Naive B cell (primary cell): ENCODE measurements around the gene TRAF3IP3. TPM values are rescaled to one million over a fixed set of nuclear protein-coding genes. Genes with fewer than 3 reads are reported as not detected.
A peak's percentile ranks its signal among the peaks of the same experiment; 100 is the strongest.

Source experiments
- ATAC-seq, 2 donors: fragments of 150-1000 bp; cut with Tn5 transposase; 2 replicates each; pipeline ENCODE4 v1.10.0; 2021; ENCODE audit warnings: low read depth in 2 of 2, mild to moderate bottlenecking in 2 of 2, moderate library complexity in 2 of 2
- DNase-seq: peaks from one replicate; pipeline ENCODE4 v3.0.0; 2022
- H3K27ac Mint-ChIP-seq, 6 donors: one replicate each; pipeline ENCODE4 v1.8.0; 2020 to 2022; ENCODE audit warnings: mild to moderate bottlenecking in 6 of 6, mixed read lengths in 6 of 6, moderate library complexity in 5 of 6, inconsistent platforms in 2 of 6
- H3K27me3 Mint-ChIP-seq, 3 donors: one replicate each; pipeline ENCODE4 v1.8.0; 2021 to 2022; ENCODE audit warnings: mixed read lengths in 3 of 3, mild to moderate bottlenecking in 1 of 3
- H3K36me3 Mint-ChIP-seq, 2 donors: one replicate each; pipeline ENCODE4 v1.8.0; 2020 to 2022; ENCODE audit warnings: mixed read lengths in 2 of 2, inconsistent platforms in 1 of 2, mild to moderate bottlenecking in 1 of 2
- H3K4me1 Mint-ChIP-seq, 3 donors: one replicate each; pipeline ENCODE4 v1.8.0; 2020 to 2022; ENCODE audit warnings: mixed read lengths in 3 of 3, inconsistent platforms in 1 of 3, mild to moderate bottlenecking in 1 of 3, moderate library complexity in 1 of 3
- H3K4me3 Mint-ChIP-seq, 8 donors: one replicate each; pipeline ENCODE4 v1.8.0; 2020 to 2022; ENCODE audit warnings: mild to moderate bottlenecking in 8 of 8, mixed read lengths in 8 of 8, moderate library complexity in 8 of 8, inconsistent platforms in 2 of 8
- H3K9me3 Mint-ChIP-seq, 7 donors: one replicate each; pipeline ENCODE4 v1.8.0; 2020 to 2022; ENCODE audit warnings: mixed read lengths in 7 of 7, mild to moderate bottlenecking in 5 of 7, inconsistent platforms in 2 of 7, moderate library complexity in 1 of 7
- polyA plus RNA-seq, 6 donors: library from polyadenylated mRNA; unstranded; fragments of 300-500 nt; fragmentation: Illumina TruSeq; gene quantifications; one replicate each; pipeline ENCODE4 v1.2.3, GENCODE V29; 2021; ENCODE audit warnings: low read depth in 6 of 6

The TRAF3IP3 gene
- polyA plus RNA-seq, 6 donors from 2014 or later, result 161 to 281 (median 243) TPM

DNA sequence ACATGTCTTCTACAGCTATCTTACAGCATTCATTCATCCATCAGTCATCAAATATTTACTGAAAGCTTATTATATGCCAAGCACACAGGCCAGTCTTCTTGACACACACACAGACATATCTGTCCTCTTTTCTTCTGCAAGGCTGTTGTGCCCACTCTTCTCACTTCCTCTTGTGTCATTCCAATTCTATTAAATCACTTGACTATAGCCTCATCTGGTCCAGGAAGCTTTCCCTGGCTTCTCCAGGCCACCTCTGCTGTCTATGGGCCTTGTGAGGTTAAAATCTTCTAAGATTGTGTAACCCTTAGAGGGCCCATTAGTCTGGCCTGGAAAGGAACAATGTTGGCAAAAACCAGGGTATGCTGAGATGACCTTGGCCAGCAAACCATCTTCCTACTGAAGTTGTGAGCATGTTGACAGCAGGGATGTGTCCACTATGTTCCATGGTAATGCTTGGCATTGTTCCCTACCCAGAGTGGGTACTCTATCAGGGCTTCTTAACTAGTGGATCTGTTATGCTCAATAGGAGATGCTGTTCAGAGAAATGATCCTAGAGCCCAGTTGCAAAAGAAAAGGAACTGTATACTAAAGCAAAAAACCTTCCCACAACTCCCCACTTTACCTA lies 5.3 kb downstream of the TRAF3IP3 start:
- H3K36me3 Mint-ChIP-seq, result peaks cover 23 to 68% of the 10 kb centered on the region in 2 donors
- H3K4me1 Mint-ChIP-seq, result peaks cover 47 to 83% (median 81%) of the 10 kb centered on the region in 3 donors
- peak overlapping the region; percentile 7 to 92 (median 81) for H3K27ac Mint-ChIP-seq
- no peak for ATAC-seq
- H3K27me3 Mint-ChIP-seq, result no peaks in the 10 kb centered on the region
- H3K9me3 Mint-ChIP-seq, result no peaks in the 10 kb centered on the region
- H3K4me3 Mint-ChIP-seq, result peak overlapping the region in 6 of 8 donors; percentile 50 to 82 (median 63)
- no peak for DNase-seq

DNA sequence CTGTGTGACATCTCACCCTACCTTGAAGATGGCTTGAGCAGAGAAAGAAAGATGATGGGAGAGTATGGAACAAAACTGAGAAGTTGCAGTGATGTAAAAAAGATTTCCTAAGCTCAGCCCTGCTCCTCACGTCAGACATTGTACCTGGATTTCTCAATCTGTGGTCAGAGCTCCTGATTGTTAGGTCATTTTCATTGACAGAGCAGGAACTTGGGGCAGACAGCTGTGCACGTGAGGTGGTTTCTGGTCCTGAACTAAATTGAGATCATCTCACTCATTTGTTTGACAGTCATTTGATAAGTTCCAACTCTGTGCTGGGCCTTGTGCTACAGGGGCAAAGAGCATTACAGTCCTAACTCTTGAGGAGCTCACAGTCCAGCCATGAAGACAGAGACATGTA lies 10.2 kb downstream of the TRAF3IP3 start:
- Mint-ChIP-seq H3K36me3 (peaks cover 34 to 67% of the 10 kb centered on the region in 2 donors), H3K4me3 (peak overlapping the region in 4 of 8 donors; percentile 40 to 56 (median 50)), H3K4me1 (peaks cover 20 to 72% (median 62%) of the 10 kb centered on the region in 3 donors), H3K27ac (peak overlapping the region in 5 of 6 donors; percentile 20 to 93 (median 67)), H3K9me3 (no peaks in the 10 kb centered on the region), H3K27me3 (no peaks in the 10 kb centered on the region)
- ATAC-seq, result no peak
- no peak for DNase-seq

DNA sequence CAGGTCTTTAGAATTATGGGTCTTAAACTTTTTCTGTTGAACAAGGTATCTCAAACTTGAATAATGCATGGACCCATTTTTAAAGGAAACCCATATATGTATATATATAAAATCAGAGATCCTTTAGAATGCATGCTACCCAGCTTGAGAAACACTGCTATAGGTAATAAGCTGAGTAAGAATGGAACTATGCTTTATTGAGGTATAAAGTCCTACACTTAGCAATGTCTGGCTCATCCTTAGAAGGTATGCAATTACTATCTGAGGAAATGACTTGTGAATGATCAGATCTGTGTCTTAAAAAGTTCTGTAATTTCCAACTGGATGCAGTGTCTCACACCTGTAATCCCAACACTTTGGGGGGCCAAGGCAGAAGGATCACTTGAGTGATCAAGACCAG lies 11.2 kb downstream of the TRAF3IP3 start:
- DNase-seq, result no peak
- Mint-ChIP-seq H3K36me3 (peaks cover 27 to 56% of the 10 kb centered on the region in 2 donors), H3K4me1 (peaks cover 18 to 61% (median 52%) of the 10 kb centered on the region in 3 donors), H3K9me3 (no peaks in the 10 kb centered on the region), H3K4me3 (peak overlapping the region in 1 of 8 donors; percentile 44), H3K27ac (peak overlapping the region in 3 of 6 donors; percentile 65 to 94 (median 70)), H3K27me3 (no peaks in the 10 kb centered on the region)
- ATAC-seq, result no peak

DNA sequence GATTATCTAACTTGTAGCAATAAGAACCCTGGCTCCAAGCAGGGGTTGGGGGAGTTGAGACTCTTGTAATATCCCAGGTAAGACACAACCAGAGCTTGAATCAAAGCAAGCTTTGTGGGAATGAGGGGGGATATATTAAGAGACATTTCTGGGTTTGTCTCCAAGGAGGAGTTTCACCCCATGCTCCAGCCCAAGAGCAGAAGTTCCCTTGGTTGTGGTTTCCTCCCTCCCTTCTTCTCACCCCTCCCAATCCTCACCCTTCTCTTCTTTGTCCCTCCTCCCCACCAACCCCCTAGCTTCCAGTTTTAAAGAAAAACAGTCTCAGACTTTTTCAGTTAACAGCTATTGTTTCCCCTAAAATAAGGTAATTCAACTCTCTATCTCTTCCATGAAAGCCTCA lies 11.9 kb downstream of the TRAF3IP3 start:
- Mint-ChIP-seq H3K9me3 (no peaks in the 10 kb centered on the region), H3K4me1 (peaks cover 18 to 55% (median 47%) of the 10 kb centered on the region in 3 donors), H3K4me3 (no peak overlapping the region), H3K36me3 (peaks cover 24 to 50% of the 10 kb centered on the region in 2 donors), H3K27me3 (no peaks in the 10 kb centered on the region), H3K27ac (peak overlapping the region in 1 of 6 donors; percentile 91)
- ATAC-seq (no peak), DNase-seq (no peak)

DNA sequence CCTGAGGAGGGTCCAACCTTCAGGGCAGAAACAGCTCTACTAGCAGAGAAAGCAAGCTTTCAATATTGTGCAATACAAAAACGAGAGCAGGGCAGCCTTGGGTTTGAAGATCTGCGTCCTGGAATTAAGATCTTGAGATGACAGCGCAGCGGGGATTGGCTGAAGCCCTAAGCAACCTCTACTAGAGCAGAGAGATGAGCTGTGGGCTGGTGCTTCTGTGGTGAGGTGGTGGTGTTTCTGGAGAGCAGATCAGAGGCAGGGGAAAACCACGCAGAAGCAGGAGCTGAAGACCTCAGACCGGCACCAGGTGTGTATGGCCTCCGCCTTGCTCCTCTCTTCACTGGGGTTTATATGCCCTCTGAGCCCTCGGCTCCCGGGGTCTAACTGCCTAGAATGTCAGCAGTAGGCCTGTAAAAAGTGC lies 12.5 kb downstream of the TRAF3IP3 start:
- Mint-ChIP-seq H3K4me1 (peaks cover 18 to 49% (median 41%) of the 10 kb centered on the region in 3 donors), H3K36me3 (peaks cover 22 to 44% of the 10 kb centered on the region in 2 donors), H3K9me3 (no peaks in the 10 kb centered on the region), H3K27me3 (no peaks in the 10 kb centered on the region), H3K27ac (peak overlapping the region in 1 of 6 donors; percentile 91), H3K4me3 (no peak overlapping the region)
- peak; percentile 45 for DNase-seq
- ATAC-seq, result peak; percentile 91

DNA sequence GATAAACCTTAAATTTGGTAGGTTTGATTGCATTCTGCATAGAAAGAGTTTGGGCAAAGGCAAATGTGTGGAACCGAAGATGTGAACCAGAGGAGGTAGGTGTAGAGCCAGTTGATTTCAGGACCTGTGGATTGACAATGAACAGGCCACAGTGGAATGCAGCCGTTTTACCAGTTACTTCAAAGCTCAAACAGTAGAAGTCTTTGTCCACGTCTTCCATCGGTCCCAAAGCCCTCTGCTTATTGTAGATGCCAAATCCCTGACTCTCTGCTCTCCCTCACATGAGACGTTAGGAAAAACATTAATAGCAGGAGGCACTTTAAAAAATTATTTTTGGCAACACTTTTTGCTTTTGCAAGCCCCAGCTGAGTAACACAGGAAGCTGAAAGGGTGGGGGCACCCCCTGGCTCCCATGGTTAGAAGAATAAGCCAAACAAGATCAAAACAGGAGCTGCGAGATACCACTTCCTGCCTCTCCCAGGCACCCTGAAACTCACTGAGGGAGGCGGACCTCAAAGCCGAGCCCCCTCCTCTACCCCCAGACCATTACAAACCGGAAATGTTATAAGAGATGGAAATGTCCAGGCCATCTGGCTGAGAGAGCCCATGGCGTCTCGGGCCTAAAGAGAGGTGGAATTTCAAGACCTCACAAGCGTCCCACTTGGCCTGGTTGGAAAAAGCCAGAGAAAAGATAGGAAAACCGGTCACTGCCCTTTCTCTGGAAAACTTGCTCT lies 13.5 kb downstream of the TRAF3IP3 start:
- DNase-seq (peak; percentile 31), ATAC-seq (peak; percentile 48 to 50)
- H3K4me3 Mint-ChIP-seq, result no peak overlapping the region
- H3K4me1 Mint-ChIP-seq, result peaks cover 14 to 42% (median 38%) of the 10 kb centered on the region in 3 donors
- peak overlapping the region in 1 of 6 donors; percentile 95 for H3K27ac Mint-ChIP-seq
- no peaks in the 10 kb centered on the region for H3K9me3 Mint-ChIP-seq
- H3K27me3 Mint-ChIP-seq, result no peaks in the 10 kb centered on the region
- peaks cover 20 to 35% of the 10 kb centered on the region in 2 donors for H3K36me3 Mint-ChIP-seq

DNA sequence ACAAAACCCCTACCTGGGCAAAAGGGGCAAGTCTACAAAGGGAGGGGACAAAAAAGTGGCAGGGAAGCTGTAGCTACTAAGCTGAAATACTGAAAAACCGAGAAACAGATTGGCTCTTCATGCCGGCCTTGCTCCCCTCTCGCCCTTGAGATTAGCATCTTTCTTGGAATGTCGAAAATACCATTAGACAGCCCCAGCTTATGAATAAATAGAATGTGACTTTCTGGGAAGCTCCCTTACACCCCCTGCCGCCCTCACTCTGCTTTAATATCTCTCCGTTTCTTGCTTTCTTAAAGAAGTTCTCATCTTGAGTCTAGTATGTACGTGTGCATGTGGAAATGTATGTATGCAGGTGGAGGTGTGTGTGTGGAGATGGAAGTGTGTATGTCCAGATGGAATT lies 14.1 kb downstream of the TRAF3IP3 start:
- Mint-ChIP-seq H3K36me3 (peaks cover 26 to 36% of the 10 kb centered on the region in 2 donors), H3K27ac (no peak overlapping the region), H3K4me3 (no peak overlapping the region), H3K27me3 (no peaks in the 10 kb centered on the region), H3K9me3 (no peaks in the 10 kb centered on the region), H3K4me1 (peaks cover 12 to 39% (median 35%) of the 10 kb centered on the region in 3 donors)
- DNase-seq (no peak), ATAC-seq (no peak)

DNA sequence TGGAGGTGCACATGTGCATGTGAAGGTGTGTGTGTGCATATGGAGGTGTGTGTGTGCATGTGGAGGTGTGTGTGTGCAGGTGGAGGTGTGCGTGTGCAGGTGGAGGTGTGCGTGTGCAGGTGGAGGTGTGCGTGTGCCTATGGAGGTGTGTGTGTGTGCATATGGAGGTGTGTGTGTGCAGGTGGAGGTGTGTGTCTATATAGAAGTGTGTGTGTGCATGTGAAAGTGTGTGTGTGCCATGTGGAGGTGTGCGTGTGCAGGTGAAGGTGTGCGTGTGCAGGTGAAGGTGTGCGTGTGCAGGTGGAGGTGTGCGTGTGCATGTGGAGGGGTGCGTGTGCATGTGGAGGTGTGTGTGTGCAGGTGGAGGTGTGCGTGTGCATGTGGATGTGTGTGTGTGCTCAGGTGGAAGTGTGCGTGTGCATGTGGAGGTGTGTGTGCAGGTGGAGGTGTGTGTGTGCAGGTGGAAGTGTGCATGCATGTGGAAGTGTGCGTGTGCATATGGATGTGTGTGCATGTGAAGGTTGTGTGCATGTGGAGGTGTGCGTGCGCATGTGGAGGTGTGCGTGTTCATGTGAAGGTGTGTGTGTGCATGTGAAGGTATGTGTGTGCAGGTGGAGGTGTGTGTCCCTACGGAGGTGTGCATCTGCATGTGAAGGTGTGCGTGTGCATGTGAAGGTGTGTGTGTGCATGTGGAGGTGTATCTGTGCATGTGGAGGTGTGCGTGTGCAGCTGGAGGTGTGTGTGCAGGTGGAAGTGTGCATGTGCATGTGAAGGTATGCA lies 15.0 kb downstream of the TRAF3IP3 start:
- Mint-ChIP-seq H3K4me1 (peaks cover 10 to 35% (median 30%) of the 10 kb centered on the region in 3 donors), H3K27me3 (no peaks in the 10 kb centered on the region), H3K27ac (no peak overlapping the region), H3K4me3 (no peak overlapping the region), H3K36me3 (peaks cover 29 to 39% of the 10 kb centered on the region in 2 donors), H3K9me3 (no peaks in the 10 kb centered on the region)
- no peak for DNase-seq
- no peak for ATAC-seq

DNA sequence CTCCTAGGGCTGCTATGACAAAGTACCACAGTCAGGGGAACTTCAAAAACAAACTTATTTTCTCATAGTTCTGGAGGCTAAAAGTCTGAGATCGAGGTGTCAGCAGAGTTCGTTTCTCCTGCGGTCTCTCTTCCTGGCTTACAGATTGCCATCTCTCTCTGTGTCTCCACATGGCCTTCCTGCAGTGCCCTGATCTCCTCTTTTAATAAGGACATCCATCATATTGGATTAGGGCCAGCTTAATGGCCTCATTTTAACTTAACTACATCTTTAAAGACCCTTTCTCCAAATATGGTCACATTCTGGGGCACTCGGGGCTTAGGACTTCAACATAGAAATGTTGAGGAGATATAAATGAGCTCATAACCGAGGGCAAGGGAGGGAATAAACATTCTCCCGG lies 16.3 kb downstream of the TRAF3IP3 start:
- peak overlapping the region in 1 of 6 donors; percentile 31 for H3K27ac Mint-ChIP-seq
- no peak for DNase-seq
- no peaks in the 10 kb centered on the region for H3K27me3 Mint-ChIP-seq
- peaks cover 23 to 26% of the 10 kb centered on the region in 2 donors for H3K36me3 Mint-ChIP-seq
- peaks cover 0 to 22% (median 20%) of the 10 kb centered on the region in 3 donors for H3K4me1 Mint-ChIP-seq
- ATAC-seq, result no peak
- H3K4me3 Mint-ChIP-seq, result no peak overlapping the region
- no peaks in the 10 kb centered on the region for H3K9me3 Mint-ChIP-seq

DNA sequence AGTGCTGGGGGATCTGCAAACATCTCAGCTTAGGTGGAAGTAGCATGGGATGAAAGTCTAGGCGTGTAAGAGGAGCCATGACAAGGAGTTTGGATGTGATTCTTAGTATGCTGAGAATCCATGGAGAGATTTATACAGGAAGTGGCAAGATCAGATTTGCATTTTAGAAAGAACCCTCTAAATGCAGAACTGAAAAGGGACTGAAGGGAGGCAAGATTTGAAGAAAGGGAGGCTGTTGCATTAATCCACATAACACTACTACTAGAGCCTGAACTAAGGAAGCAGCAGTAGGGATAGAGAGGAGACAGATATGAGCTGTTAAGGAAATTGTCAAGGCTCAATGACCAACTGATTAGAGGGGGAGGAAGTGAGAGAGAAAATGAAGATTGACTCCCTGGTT lies 18.7 kb downstream of the TRAF3IP3 start:
- Mint-ChIP-seq H3K36me3 (peaks cover 19 to 28% of the 10 kb centered on the region in 2 donors), H3K27me3 (no peaks in the 10 kb centered on the region), H3K4me3 (peak overlapping the region in 7 of 8 donors; percentile 66 to 85 (median 75)), H3K9me3 (no peaks in the 10 kb centered on the region), H3K4me1 (peaks cover 0 to 11% (median 10%) of the 10 kb centered on the region in 3 donors), H3K27ac (peak overlapping the region in 5 of 6 donors; percentile 49 to 91 (median 79))
- peak; percentile 25 for DNase-seq
- peak; percentile 80 to 88 for ATAC-seq

DNA sequence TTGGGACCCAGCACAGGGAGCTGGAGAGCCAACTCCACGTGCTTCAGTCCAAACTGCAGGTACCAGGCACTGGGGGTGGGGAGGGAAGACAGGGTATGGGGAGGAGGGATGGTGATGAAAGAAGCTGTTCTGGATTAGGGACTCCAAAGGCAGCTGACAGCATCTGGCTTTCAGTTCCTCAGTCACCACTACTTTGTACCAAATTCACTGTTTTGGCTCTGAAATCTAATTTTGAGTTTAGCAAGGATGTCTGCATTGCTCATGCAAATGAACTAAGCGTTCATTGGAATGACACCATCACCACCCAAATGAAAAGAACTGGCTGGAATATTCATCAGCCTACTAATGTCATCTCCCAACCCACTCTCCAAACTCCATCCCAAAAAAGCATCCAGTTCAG lies 19.8 kb downstream of the TRAF3IP3 start:
- Mint-ChIP-seq H3K4me1 (peaks cover 0 to 11% (median 8%) of the 10 kb centered on the region in 3 donors), H3K36me3 (peaks cover 24 to 31% of the 10 kb centered on the region in 2 donors), H3K9me3 (no peaks in the 10 kb centered on the region), H3K27ac (peak overlapping the region in 3 of 6 donors; percentile 24 to 95 (median 44)), H3K4me3 (peak overlapping the region in 7 of 8 donors; percentile 13 to 85 (median 68)), H3K27me3 (no peaks in the 10 kb centered on the region)
- peak in 1 of 2 donors; percentile 30 for ATAC-seq
- DNase-seq, result no peak

DNA sequence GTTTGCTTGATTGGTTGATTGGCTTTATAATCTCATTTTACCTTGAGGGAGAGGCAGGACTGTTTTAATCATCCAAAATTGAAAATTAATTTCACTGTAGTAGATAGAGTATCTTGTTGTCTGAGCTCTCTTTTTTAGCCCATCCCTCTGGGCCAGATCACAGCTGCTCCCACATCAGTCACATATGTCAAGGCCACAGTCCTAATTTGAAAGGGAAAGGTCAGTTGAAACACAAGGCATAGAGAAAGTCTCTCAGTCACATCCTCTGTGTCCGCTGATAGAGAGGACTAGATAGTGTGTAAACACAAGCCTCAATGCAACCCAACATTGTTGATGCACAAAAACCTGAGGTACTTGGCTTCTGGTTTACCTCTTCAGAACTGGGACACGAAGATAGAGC lies 21.7 kb downstream of the TRAF3IP3 start:
- no peak for ATAC-seq
- Mint-ChIP-seq H3K4me1 (peaks cover 0 to 14% (median 13%) of the 10 kb centered on the region in 3 donors), H3K9me3 (no peaks in the 10 kb centered on the region), H3K36me3 (peaks cover 30 to 35% of the 10 kb centered on the region in 2 donors), H3K27me3 (no peaks in the 10 kb centered on the region), H3K4me3 (peak overlapping the region in 1 of 8 donors; percentile 22), H3K27ac (no peak overlapping the region)
- DNase-seq, result no peak

DNA sequence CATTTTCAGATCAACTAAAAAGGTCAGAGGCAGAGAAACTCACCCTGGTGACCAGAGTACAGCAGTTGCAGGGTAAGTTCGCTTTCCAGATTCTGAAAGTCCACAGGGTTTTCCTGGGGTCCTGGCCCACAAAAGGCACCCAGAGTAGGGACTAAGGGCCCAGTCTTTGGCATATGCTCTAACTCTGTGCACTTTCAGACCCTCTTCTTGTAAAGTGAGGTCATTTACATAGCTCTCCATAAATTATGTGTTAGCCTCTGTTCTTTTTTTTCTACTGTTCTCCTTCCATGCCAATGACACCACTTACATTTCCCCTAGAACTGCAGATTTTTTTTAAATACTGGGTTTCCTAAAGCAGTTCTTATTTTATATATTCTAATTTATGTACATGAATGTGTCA lies 22.2 kb downstream of the TRAF3IP3 start:
- Mint-ChIP-seq H3K27ac (peak overlapping the region in 2 of 6 donors; percentile 15 to 36), H3K36me3 (peaks cover 32 to 36% of the 10 kb centered on the region in 2 donors), H3K4me1 (peaks cover 0 to 19% (median 15%) of the 10 kb centered on the region in 3 donors), H3K27me3 (no peaks in the 10 kb centered on the region), H3K9me3 (no peaks in the 10 kb centered on the region), H3K4me3 (no peak overlapping the region)
- DNase-seq (no peak), ATAC-seq (no peak)
